K562 (cell line): ENCODE measurements around the gene LRMDA. TPM values are rescaled to one million over a fixed set of nuclear protein-coding genes. Genes with fewer than 3 reads are reported as not detected.

Experiments used
- ATAC-seq: fragments of 200-7000 bp; cut with Tn5 transposase; 3 replicates; pipeline ENCODE4 v1.9.1; 2020; ENCODE audit warnings: moderate library complexity
- BruUV-seq: library from RNA; stranded (reverse); fragments of 400-500 nt; replicated peaks from 2 replicates; lab custom pipeline; 2021; lab: Mats Ljungman, UMichigan
- CTCF ChIA-PET: fragments of 300-600 bp; formaldehyde crosslinking; extraction: SDS; loops from one replicate; lab custom pipeline; 2021; ENCODE audit warnings: low intra/inter-chr PET ratio; lab: Yijun Ruan, JAX
- POLR2A ChIA-PET: fragments of 300-600, 350-650 bp; sonication (Branson Sonifier 250); formaldehyde crosslinking; extraction: SDS; loops from one replicate; lab custom pipeline; 2021; ENCODE audit warnings: antibody characterized with exemption, inconsistent platforms; lab: Yijun Ruan, JAX
- DNase-seq, 4 experiments: peaks; one replicate each; pipeline versions ENCODE4 v3.0.0 to v3.0.0-alpha.2; 2011 to 2018; ENCODE audit warnings: low spot score in 3 of 4, mixed read lengths in 3 of 4; ENCODE audit errors: extremely low read depth in 1 of 4
- FAIRE-seq: peaks from 2 replicates; lab custom pipeline; 2011; peaks lifted over from hg19 to GRCh38; lab: Jason Lieb, UNC
- H2AFZ ChIP-seq: 2 replicates; pipeline ENCODE4 v1.6.0; 2011; ENCODE audit warnings: low read depth, low read length, control low read depth, inconsistent platforms
- H3K27ac ChIP-seq: fragments of 200-600 bp; 3 replicates; pipeline ENCODE4 v1.8.0; 2011; ENCODE audit warnings: low read depth, mild to moderate bottlenecking, control low read depth, inconsistent platforms, low read length, moderate library complexity, mixed read lengths; ENCODE audit errors: extremely low read depth
- H3K27me3 ChIP-seq, 2 experiments: fragments of 300-600 bp in 1 of 2; 2 replicates in 1 of 2; 3 replicates in 1 of 2; pipeline versions ENCODE4 v1.6.0 to v1.8.0; 2011; ENCODE audit warnings: inconsistent platforms in 2 of 2, low read length in 2 of 2, mild to moderate bottlenecking in 1 of 2, mixed read lengths in 1 of 2, moderate library complexity in 1 of 2; ENCODE audit not compliant: control insufficient read depth in 2 of 2, insufficient read depth in 2 of 2
- H3K36me3 ChIP-seq: fragments of 300-600 bp; 3 replicates; pipeline ENCODE4 v1.8.0; 2011; ENCODE audit warnings: mild to moderate bottlenecking, low read length, inconsistent platforms; ENCODE audit not compliant: control insufficient read depth, insufficient read depth
- H3K4me1 ChIP-seq, 2 experiments: fragments of 200-600 bp in 1 of 2; replicated peaks in 1 of 2; 2 replicates in 1 of 2; 3 replicates in 1 of 2; pipeline versions ENCODE4 v1.5.1 to v1.8.0; 2011; ENCODE audit warnings: inconsistent platforms in 2 of 2, low read length in 2 of 2, mild to moderate bottlenecking in 1 of 2, mixed read lengths in 1 of 2, moderate library complexity in 1 of 2; ENCODE audit not compliant: control insufficient read depth in 2 of 2, insufficient read depth in 2 of 2
- H3K4me2 ChIP-seq: 2 replicates; pipeline ENCODE4 v1.6.1; 2011; ENCODE audit warnings: low read length, control low read depth, inconsistent platforms, mixed read lengths; ENCODE audit not compliant: insufficient read depth
- H3K4me3 ChIP-seq: fragments of 200-600 bp; sonication (generic), shearing (Covaris generic); 2 replicates; pipeline ENCODE4 v1.5.1; 2016; ENCODE audit warnings: control low read depth, inconsistent platforms
- H3K79me2 ChIP-seq: fragments of 200-600 bp; 3 replicates; pipeline ENCODE4 v1.8.0; 2011; ENCODE audit warnings: low read length, inconsistent platforms; ENCODE audit not compliant: control insufficient read depth, insufficient read depth
- H3K9ac ChIP-seq, 2 experiments: 2 replicates each; pipeline versions ENCODE4 v1.6.0 to v1.6.1; 2011; ENCODE audit warnings: low read depth in 2 of 2, low read length in 2 of 2, control low read depth in 1 of 2, inconsistent platforms in 1 of 2, mild to moderate bottlenecking in 1 of 2, mixed read lengths in 1 of 2; ENCODE audit not compliant: insufficient read depth in 1 of 2
- H3K9me1 ChIP-seq: one replicate; pipeline ENCODE4 v1.6.0; 2011; ENCODE audit warnings: inconsistent platforms, mild to moderate bottlenecking, low read length, moderate library complexity; ENCODE audit not compliant: control insufficient read depth, insufficient read depth
- H3K9me3 ChIP-seq: replicated peaks from 2 replicates; pipeline ENCODE4 v1.5.1; 2011; ENCODE audit warnings: low read depth, low read length, inconsistent platforms; ENCODE audit not compliant: control insufficient read depth, insufficient read depth
- H4K20me1 ChIP-seq: replicated peaks from 2 replicates; pipeline ENCODE4 v1.6.1; 2011; ENCODE audit warnings: low read length, inconsistent platforms, mixed read lengths; ENCODE audit not compliant: control insufficient read depth, insufficient read depth
- FOXP4 ChIP-seq: sonication (generic); formaldehyde crosslinking; IDR thresholded peaks from 2 replicates; pipeline ENCODE4 v1.8.0; 2022; ENCODE audit warnings: mild to moderate bottlenecking, missing genetic modification reagents, borderline replicate concordance
- NFE2 ChIP-seq: IDR thresholded peaks from 2 replicates; pipeline ENCODE4 v1.6.1; 2014; ENCODE audit warnings: antibody characterized with exemption, low read depth
- RBM15 ChIP-seq: fragments of 200-400 bp; formaldehyde crosslinking; IDR thresholded peaks from 2 replicates; pipeline ENCODE4 v1.6.1; 2018; ENCODE audit warnings: mild to moderate bottlenecking, low read length, moderate library complexity; ENCODE audit not compliant: insufficient read depth
- RERE ChIP-seq: sonication (generic); formaldehyde crosslinking; IDR thresholded peaks from 2 replicates; pipeline ENCODE4 v1.8.0; 2023; ENCODE audit warnings: missing genetic modification reagents, mild to moderate bottlenecking, borderline replicate concordance
- TEAD4 ChIP-seq, 2 experiments: sonication (generic) in 1 of 2; formaldehyde crosslinking in 1 of 2; IDR thresholded peaks; 2 replicates each; pipeline versions ENCODE4 v1.6.1 to v1.8.0; 2012 to 2022; ENCODE audit warnings: borderline replicate concordance in 1 of 2, inconsistent platforms in 1 of 2, low read length in 1 of 2, mild to moderate bottlenecking in 1 of 2, missing genetic modification reagents in 1 of 2
- ZNF778 ChIP-seq: fragments of 450-650 bp; formaldehyde crosslinking; IDR thresholded peaks from 2 replicates; pipeline ENCODE4 v1.4.0; 2020; ENCODE audit warnings: mild to moderate bottlenecking, moderate library complexity
- WGBS: fragments of 100-300 bp; shearing (Covaris generic); methylation state at CpG from one replicate; pipeline ENCODE4 v1.1.6; 2016; ENCODE audit warnings: low coverage, mixed read lengths; ENCODE audit not compliant: insufficient coverage; ENCODE audit errors: missing lambda C conversion rate; 5-methylcytosine and 5-hydroxymethylcytosine counted together
- in situ Hi-C: fragments of 300-500 bp; cut with MboI; formaldehyde crosslinking; loops from 4 replicates; pipeline ENCODE4 v1.15.0; 2018; ENCODE audit warnings: inconsistent platforms, mixed read lengths
- intact Hi-C: fragments of 100-400 bp; cut with micrococcal nuclease; formaldehyde crosslinking; loops from 2 replicates; pipeline ENCODE4 v1.14.2; 2022
- polyA plus RNA-seq, 8 experiments: library from polyadenylated mRNA; depleted of rRNA in 4 of 8; stranded (reverse) in 5 of 8; unstranded in 3 of 8; fragments of >200 nt; fragmentation: Nextera tagmentation in 2 of 8; fragmentation: Illumina TruSeq in 1 of 8; extraction: Ambion mirVana in 2 of 8; extraction: Trizol in 1 of 8; gene quantifications; 2 replicates each; pipeline versions ENCODE4 v1.2.1 to v1.2.3, GENCODE V29; 2011 to 2014; ENCODE audit warnings: inconsistent platforms in 1 of 8, missing spikeins in 1 of 8
- total RNA-seq, 7 experiments: library from RNA; depleted of rRNA in 6 of 7; stranded (reverse); fragments of >200 nt in 6 of 7; fragmentation: Illumina TruSeq in 2 of 7; extraction: Trizol in 2 of 7; gene quantifications; 2 replicates each; pipeline versions ENCODE4 v1.2.1 to v1.2.3, GENCODE V29; 2011 to 2021; ENCODE audit warnings: low replicate concordance in 1 of 7

The LRMDA gene
- total and polyA plus RNA-seq, 9 of the 15 experiments (the other 6 are each of a cell fraction or from before 2014, with no cell fraction given), result 0.25 TPM; not detected in 8

DNA sequence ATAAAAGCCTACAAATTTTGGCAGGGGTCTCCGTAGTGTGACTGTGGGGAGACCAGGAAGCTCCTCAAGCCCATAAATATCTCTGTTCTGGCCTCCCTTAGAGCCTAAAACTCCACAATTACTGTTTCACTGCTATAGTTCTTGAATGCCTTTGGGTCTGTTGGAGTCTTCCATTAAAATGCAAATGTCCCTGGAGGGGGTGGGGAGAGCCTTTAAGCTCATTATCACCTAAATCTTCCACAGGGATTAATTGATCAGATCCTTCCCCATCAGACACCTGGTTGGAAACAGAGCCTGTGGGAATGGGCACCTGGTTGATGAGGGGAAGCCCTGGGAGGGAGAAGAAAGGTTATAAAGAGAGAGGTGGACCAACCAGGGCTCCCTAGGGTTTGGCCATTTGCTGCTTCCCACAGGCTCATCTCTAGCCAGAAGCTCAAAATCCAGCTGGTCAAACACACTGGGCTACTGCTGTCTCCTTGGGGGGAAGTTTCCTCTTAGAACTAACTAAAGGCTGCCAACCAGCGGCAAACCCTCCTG lies 718.2 kb downstream of the LRMDA start:
- no peak overlapping the region for H3K27ac ChIP-seq
- 7% methylated on average over 2 of the region's 2 CpGs for WGBS

More for the DNA sequence above, 718.2 kb downstream of the LRMDA start:
- no peaks in the 10 kb centered on the region for H3K9me1 ChIP-seq
- no TSS peak for BruUV-seq
- H3K79me2 ChIP-seq, result no peaks in the 10 kb centered on the region
- CTCF ChIA-PET, result no interaction called here
- intact Hi-C loops, result no loop called here
- no peaks in the 10 kb centered on the region for H3K9me3 ChIP-seq
- no peaks in the 10 kb centered on the region for H3K4me1 ChIP-seq
- no peaks in the 10 kb centered on the region for H4K20me1 ChIP-seq
- DNase-seq, result no peak
- no peak overlapping the region for H3K9ac ChIP-seq
- H3K4me3 ChIP-seq, result no peak overlapping the region
- in situ Hi-C loops, result no loop called here
- no peaks in the 10 kb centered on the region for H3K36me3 ChIP-seq
- no peaks in the 10 kb centered on the region for H3K27me3 ChIP-seq
- no peak for FAIRE-seq
- H2AFZ ChIP-seq, result no peak overlapping the region
- no peak overlapping the region for H3K4me2 ChIP-seq
- POLR2A ChIA-PET, result no interaction called here
- no peak for ATAC-seq
- TF ChIP-seq NFE2 (no peak), RBM15 (no peak), ZNF778 (CRISPR knock-in tag) (no peak), TEAD4 (IDR thresholded peaks at IDR 0.05; ENCODE audit: low read length) (no peak), TEAD4 (CRISPR knock-in tag; IDR thresholded peaks at IDR 0.05; ENCODE audit: borderline replicate concordance) (no peak), RERE (CRISPR knock-in tag) (no peak), FOXP4 (CRISPR knock-in tag) (no peak)
